Measurements from ENCODE around the gene SLC4A4. TPM values are rescaled to one million over a fixed set of nuclear protein-coding genes. Genes with fewer than 3 reads are reported as not detected.
A peak's percentile ranks its signal among the peaks of the same experiment; 100 is the strongest.

The SLC4A4 gene
- total RNA-seq, 4 donors from 2014 or later: 0.90 to 5.9 (median 4.4) TPM

GRCh38 chr4:71294301-71294700 is 44.5 kb upstream of the SLC4A4 start:
- no peak for TF ChIP-seq EP300 (IDR thresholded peaks at IDR 0.05)
- no peak for TF ChIP-seq POLR2A (IDR thresholded peaks at IDR 0.05)
- no peak for TF ChIP-seq CTCF (IDR thresholded peaks at IDR 0.05)
- no peaks in the 10 kb centered on the region for H3K27me3 ChIP-seq
- no peaks in the 10 kb centered on the region for H3K36me3 ChIP-seq
- peaks cover 0 to 13% (median 0%) of the 10 kb centered on the region in 4 donors for H3K4me1 ChIP-seq
- 78 to 80% methylated on average over 3 of the region's 3 CpGs for WGBS, 2 donors
- H3K9me3 ChIP-seq: no peaks in the 10 kb centered on the region
- no peak overlapping the region for H3K27ac ChIP-seq
- H3K4me3 ChIP-seq: no peak overlapping the region
- no peak for DNase-seq (ENCODE audit: low spot score in 2 of 2)

GRCh38 chr4:71296945-71297344 is 41.9 kb upstream of the SLC4A4 start:
- TF ChIP-seq EP300 (IDR thresholded peaks at IDR 0.05) (peak in 1 of 2 donors; percentile 20), CTCF (IDR thresholded peaks at IDR 0.05) (no peak)
- no peaks in the 10 kb centered on the region for H3K27me3 ChIP-seq
- no peaks in the 10 kb centered on the region for H3K36me3 ChIP-seq
- peaks cover 0 to 13% (median 0%) of the 10 kb centered on the region in 4 donors for H3K4me1 ChIP-seq
- H3K9me3 ChIP-seq: no peaks in the 10 kb centered on the region
- 50 to 67% methylated on average over 1 of the region's 1 CpG for WGBS, 2 donors
- no peak overlapping the region for H3K4me3 ChIP-seq
- H3K27ac ChIP-seq: no peak overlapping the region
- no peak for DNase-seq (ENCODE audit: low spot score in 2 of 2)

GRCh38 chr4:71300362-71300761 is 38.5 kb upstream of the SLC4A4 start:
- no peak for TF ChIP-seq CTCF (IDR thresholded peaks at IDR 0.05)
- TF ChIP-seq EP300 (IDR thresholded peaks at IDR 0.05): no peak
- TF ChIP-seq POLR2A (IDR thresholded peaks at IDR 0.05): no peak
- WGBS, 2 donors: 98 to 99% methylated on average over 8 of the region's 8 CpGs
- DNase-seq (ENCODE audit: low spot score in 2 of 2): no peak
- H3K27ac ChIP-seq: no peak overlapping the region
- H3K36me3 ChIP-seq: no peaks in the 10 kb centered on the region
- H3K9me3 ChIP-seq: no peaks in the 10 kb centered on the region
- H3K4me1 ChIP-seq: peaks cover 0 to 13% (median 0%) of the 10 kb centered on the region in 4 donors
- no peaks in the 10 kb centered on the region for H3K27me3 ChIP-seq
- no peak overlapping the region for H3K4me3 ChIP-seq

GRCh38 chr4:71300964-71301363 is 37.9 kb upstream of the SLC4A4 start:
- Histone ChIP-seq H3K9me3 (no peaks in the 10 kb centered on the region), H3K27ac (no peak overlapping the region), H3K4me1 (peaks cover 0 to 13% (median 0%) of the 10 kb centered on the region in 4 donors), H3K4me3 (no peak overlapping the region), H3K36me3 (no peaks in the 10 kb centered on the region), H3K27me3 (no peaks in the 10 kb centered on the region)
- WGBS, 2 donors: 76 to 91% methylated on average over 3 of the region's 3 CpGs
- TF ChIP-seq EP300 (IDR thresholded peaks at IDR 0.05) (no peak), CTCF (IDR thresholded peaks at IDR 0.05) (no peak), POLR2A (IDR thresholded peaks at IDR 0.05) (no peak)
- no peak for DNase-seq (ENCODE audit: low spot score in 2 of 2)

- WGBS, 2 donors: 61 to 83% methylated on average over 1 of the region's 1 CpG
- H3K36me3 ChIP-seq: no peaks in the 10 kb centered on the region
- H3K27ac ChIP-seq: no peak overlapping the region
- H3K9me3 ChIP-seq: no peaks in the 10 kb centered on the region
- no peak for DNase-seq (ENCODE audit: low spot score in 2 of 2)
- no peak overlapping the region for H3K4me3 ChIP-seq
- H3K27me3 ChIP-seq: no peaks in the 10 kb centered on the region
- TF ChIP-seq EP300 (IDR thresholded peaks at IDR 0.05): no peak
- TF ChIP-seq POLR2A (IDR thresholded peaks at IDR 0.05): no peak
- no peak for TF ChIP-seq CTCF (IDR thresholded peaks at IDR 0.05)
- H3K4me1 ChIP-seq: no peaks in the 10 kb centered on the region
Measured at GRCh38 chr4:71303287-71303686, 35.5 kb upstream of the SLC4A4 start.
